Mucosa of stomach (tissue), 1 donor: ENCODE results near the gene TOP3A.
A peak's percentile ranks its signal among the peaks of the same experiment; 100 is the strongest.

ENCODE experiments used
- H3K27me3 ChIP-seq: one replicate; pipeline ENCODE4 v1.7.0; 2013; ENCODE audit warnings: mild to moderate bottlenecking, low read length; ENCODE audit not compliant: control insufficient read depth, insufficient read depth
- H3K36me3 ChIP-seq: one replicate; pipeline ENCODE4 v1.7.0; 2013; ENCODE audit warnings: low read length; ENCODE audit not compliant: control insufficient read depth, insufficient read depth
- H3K4me1 ChIP-seq: one replicate; pipeline ENCODE4 v1.7.0; 2013; ENCODE audit warnings: mild to moderate bottlenecking, low read length; ENCODE audit not compliant: control insufficient read depth, insufficient read depth
- H3K4me3 ChIP-seq: one replicate; pipeline ENCODE4 v1.7.0; 2013; ENCODE audit warnings: low read length
- H3K9ac ChIP-seq: one replicate; pipeline ENCODE4 v1.7.0; 2013; ENCODE audit warnings: mild to moderate bottlenecking, low read length, moderate library complexity
- H3K9me3 ChIP-seq: one replicate; pipeline ENCODE4 v1.7.0; 2013; ENCODE audit warnings: mild to moderate bottlenecking, low read length, moderate library complexity; ENCODE audit not compliant: control insufficient read depth
- donor health status: Pancreatic carcinoma.

Gene TOP3A

GRCh38 chr17:18246109-18246725 is 68.6 kb downstream of the TOP3A start:
- Histone ChIP-seq H3K9me3 (no peaks in the 10 kb centered on the region), H3K4me1 (peaks cover 30% of the 10 kb centered on the region), H3K9ac (no peak overlapping the region), H3K27me3 (no peaks in the 10 kb centered on the region), H3K36me3 (peaks cover 23% of the 10 kb centered on the region), H3K4me3 (no peak overlapping the region)

- no peak overlapping the region for H3K4me3 ChIP-seq
- H3K27me3 ChIP-seq = no peaks in the 10 kb centered on the region
- H3K4me1 ChIP-seq = peaks cover 22% of the 10 kb centered on the region
- peaks cover 16% of the 10 kb centered on the region for H3K36me3 ChIP-seq
- no peaks in the 10 kb centered on the region for H3K9me3 ChIP-seq
- H3K9ac ChIP-seq = no peak overlapping the region
These were observed 69.6 kb downstream of the TOP3A start for GRCh38 chr17:18245038-18245776.

- Histone ChIP-seq H3K4me1 (peaks cover 6% of the 10 kb centered on the region), H3K36me3 (peaks cover 9% of the 10 kb centered on the region), H3K4me3 (no peak overlapping the region), H3K27me3 (no peaks in the 10 kb centered on the region), H3K9me3 (no peaks in the 10 kb centered on the region), H3K9ac (no peak overlapping the region)
These were observed 73.4 kb downstream of the TOP3A start for GRCh38 chr17:18241229-18241871.

- Histone ChIP-seq H3K36me3 (peaks cover 7% of the 10 kb centered on the region), H3K27me3 (no peaks in the 10 kb centered on the region)
These were observed 74.3 kb downstream of the TOP3A start for GRCh38 chr17:18240449-18240848.

GRCh38 chr17:18238299-18238698 is 76.5 kb downstream of the TOP3A start:
- no peaks in the 10 kb centered on the region for H3K36me3 ChIP-seq
- H3K9me3 ChIP-seq = no peaks in the 10 kb centered on the region
- H3K4me3 ChIP-seq = no peak overlapping the region
- H3K9ac ChIP-seq = no peak overlapping the region
- H3K27me3 ChIP-seq = no peaks in the 10 kb centered on the region
- H3K4me1 ChIP-seq = peaks cover 13% of the 10 kb centered on the region

More at GRCh38 chr17:18240449-18240848, 74.3 kb downstream of the TOP3A start:
- H3K9ac ChIP-seq = no peak overlapping the region
- H3K4me3 ChIP-seq = no peak overlapping the region
- H3K4me1 ChIP-seq = peaks cover 7% of the 10 kb centered on the region
- H3K9me3 ChIP-seq = no peaks in the 10 kb centered on the region

GRCh38 chr17:18237461-18237860 is 77.3 kb downstream of the TOP3A start:
- Histone ChIP-seq H3K4me1 (peaks cover 13% of the 10 kb centered on the region), H3K27me3 (no peaks in the 10 kb centered on the region), H3K36me3 (no peaks in the 10 kb centered on the region), H3K9me3 (no peaks in the 10 kb centered on the region), H3K4me3 (no peak overlapping the region), H3K9ac (no peak overlapping the region)

- H3K4me1 ChIP-seq = peaks cover 13% of the 10 kb centered on the region
- no peak overlapping the region for H3K4me3 ChIP-seq
- H3K9ac ChIP-seq = no peak overlapping the region
- no peaks in the 10 kb centered on the region for H3K36me3 ChIP-seq
- H3K27me3 ChIP-seq = no peaks in the 10 kb centered on the region
- no peaks in the 10 kb centered on the region for H3K9me3 ChIP-seq
These were observed 78.3 kb downstream of the TOP3A start for GRCh38 chr17:18236494-18236893.

GRCh38 chr17:18235743-18236256 is 79.0 kb downstream of the TOP3A start:
- no peak overlapping the region for H3K4me3 ChIP-seq
- H3K36me3 ChIP-seq = no peaks in the 10 kb centered on the region
- no peaks in the 10 kb centered on the region for H3K9me3 ChIP-seq
- H3K4me1 ChIP-seq = peaks cover 13% of the 10 kb centered on the region
- H3K9ac ChIP-seq = peak overlapping the region; percentile 9
- H3K27me3 ChIP-seq = no peaks in the 10 kb centered on the region

GRCh38 chr17:18234853-18235380 is 79.9 kb downstream of the TOP3A start:
- peaks cover 13% of the 10 kb centered on the region for H3K4me1 ChIP-seq
- H3K9me3 ChIP-seq = no peaks in the 10 kb centered on the region
- H3K4me3 ChIP-seq = no peak overlapping the region
- H3K9ac ChIP-seq = peak overlapping the region; percentile 9
- H3K36me3 ChIP-seq = no peaks in the 10 kb centered on the region
- no peaks in the 10 kb centered on the region for H3K27me3 ChIP-seq

GRCh38 chr17:18233803-18234518 is 80.8 kb downstream of the TOP3A start:
- Histone ChIP-seq H3K36me3 (no peaks in the 10 kb centered on the region), H3K9me3 (no peaks in the 10 kb centered on the region), H3K9ac (no peak overlapping the region), H3K27me3 (no peaks in the 10 kb centered on the region), H3K4me3 (no peak overlapping the region), H3K4me1 (peaks cover 13% of the 10 kb centered on the region)

- Histone ChIP-seq H3K27me3 (no peaks in the 10 kb centered on the region), H3K36me3 (no peaks in the 10 kb centered on the region), H3K4me1 (peaks cover 19% of the 10 kb centered on the region), H3K9me3 (no peaks in the 10 kb centered on the region), H3K4me3 (no peak overlapping the region), H3K9ac (no peak overlapping the region)
These were observed 83.6 kb downstream of the TOP3A start for GRCh38 chr17:18231164-18231563.
